ENCODE data around the gene OR52E4.
A peak's percentile ranks its signal among the peaks of the same experiment; 100 is the strongest.

The OR52E4 gene

DNA sequence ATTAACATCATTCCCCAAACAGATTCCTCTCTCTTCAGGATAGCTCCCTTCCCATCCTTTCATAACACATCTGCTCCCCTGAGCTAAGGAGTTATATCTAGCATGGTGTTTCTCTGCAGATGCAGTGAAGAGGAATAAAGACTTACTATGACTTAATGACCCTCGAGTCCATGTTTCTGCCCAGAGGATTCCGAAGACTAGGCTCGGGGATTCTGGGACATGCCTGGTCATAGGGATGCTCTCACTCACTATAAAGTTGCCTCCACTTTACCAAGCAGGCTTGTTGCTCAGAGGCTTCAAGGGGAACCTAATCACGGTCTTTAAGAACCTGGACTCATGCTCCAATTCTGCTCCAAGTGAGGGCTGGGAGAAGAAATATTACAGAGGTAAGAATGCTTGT is at the start of gene OR52E4:
Gene OR52E4 (plus strand): TSS at position 301 of the 400 bp plus-strand sequence. CDS start 3,664 bp downstream, outside the sequence.
- no peak for DNase-seq

GRCh38 chr11:5831196-5831829 is 49.1 kb upstream of the OR52E4 start:
- no peak for DNase-seq

- DNase-seq = no peak
Measured at GRCh38 chr11:5833446-5833845, 47.0 kb upstream of the OR52E4 start.

DNA sequence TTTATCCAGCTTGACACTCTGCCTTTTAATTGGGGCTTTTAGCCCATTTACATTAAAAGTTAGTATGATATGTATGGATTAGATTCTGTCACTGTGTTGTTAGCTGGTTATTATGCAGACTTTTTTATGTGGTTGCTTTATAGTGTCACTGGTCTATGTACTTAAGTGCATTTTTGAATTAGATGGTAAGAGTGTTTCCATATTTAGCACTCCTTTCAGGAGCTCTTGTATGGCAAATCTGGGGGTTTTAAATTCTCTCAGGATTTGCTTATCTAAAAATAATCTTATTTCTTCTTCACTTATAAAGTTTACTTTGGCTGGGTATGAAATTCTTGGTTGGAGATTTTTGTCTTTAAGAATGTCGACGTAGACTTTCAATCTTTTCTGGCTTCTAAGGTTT is 42.7 kb upstream of the OR52E4 start:
- DNase-seq = no peak

GRCh38 chr11:5841797-5842196 is 38.6 kb upstream of the OR52E4 start, which contains the start of gene OR52E6:
Gene OR52E6 (minus strand): TSS chr11:5841897. CDS start chr11:5841897, 0 bp downstream.
- no peak for DNase-seq

GRCh38 chr11:5846701-5847100 is 33.7 kb upstream of the OR52E4 start:
- no peak for DNase-seq

DNA sequence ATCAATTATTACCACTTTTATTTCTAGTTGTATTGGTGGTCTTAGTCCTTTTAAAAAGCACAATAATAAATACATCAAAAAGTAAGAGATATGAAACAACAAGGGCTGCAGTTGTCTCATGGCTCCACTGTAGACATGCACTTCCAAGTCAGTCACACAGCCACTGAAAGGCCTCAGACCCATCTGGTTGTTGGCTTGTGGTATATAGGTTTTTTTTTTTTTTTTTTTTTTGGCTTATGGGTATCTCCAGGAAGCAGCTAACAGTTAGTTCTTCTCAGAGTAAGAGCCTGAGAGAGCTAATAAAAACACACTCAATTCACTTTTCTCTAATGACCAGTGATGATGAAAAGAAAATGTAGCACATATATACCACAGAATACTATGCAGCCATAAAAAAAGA is 32.7 kb upstream of the OR52E4 start:
- DNase-seq = no peak

DNA sequence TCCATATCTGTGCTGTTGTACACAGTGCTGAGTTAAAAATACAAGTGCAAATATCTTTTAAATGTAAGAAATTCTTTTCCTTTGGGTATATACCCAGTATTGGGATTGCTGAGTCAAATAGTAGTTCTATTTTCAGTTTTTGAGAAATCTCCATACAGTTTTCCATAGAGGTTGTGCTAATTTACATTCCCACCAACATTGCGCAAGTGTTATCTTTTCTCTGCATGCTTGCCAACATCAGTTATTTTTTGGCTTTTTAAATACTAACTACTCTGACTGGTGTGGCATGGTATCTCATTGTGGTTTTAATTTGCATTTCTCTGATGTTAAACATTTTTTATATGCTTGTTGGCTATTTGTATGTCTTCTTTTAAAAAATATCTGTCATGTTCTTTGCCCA is 29.4 kb upstream of the OR52E4 start:
- DNase-seq = no peak

DNA sequence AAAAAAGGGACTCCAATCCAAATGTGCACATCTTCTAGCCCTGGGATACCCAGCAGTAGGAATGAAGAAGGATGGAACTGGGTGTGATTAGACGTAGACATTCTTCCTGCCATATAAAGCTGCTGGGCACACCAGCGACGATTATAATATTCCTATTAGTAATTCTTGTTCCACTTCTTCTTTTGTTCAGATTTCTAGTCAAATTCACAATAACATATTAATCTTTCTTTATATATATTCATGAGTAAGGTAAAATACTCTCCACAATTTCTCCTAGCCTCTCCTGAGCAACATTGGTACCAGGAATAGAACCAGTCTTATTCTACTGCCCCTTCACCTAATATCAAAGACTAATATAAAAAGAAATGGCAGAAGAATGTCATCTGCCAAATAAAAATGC is 22.8 kb upstream of the OR52E4 start, which contains the start of gene OR52E8:
Gene OR52E8 (minus strand): TSS at position 101 of the 400 bp plus-strand sequence. CDS start 0 bp downstream, at position 101.
- no peak for DNase-seq

DNA sequence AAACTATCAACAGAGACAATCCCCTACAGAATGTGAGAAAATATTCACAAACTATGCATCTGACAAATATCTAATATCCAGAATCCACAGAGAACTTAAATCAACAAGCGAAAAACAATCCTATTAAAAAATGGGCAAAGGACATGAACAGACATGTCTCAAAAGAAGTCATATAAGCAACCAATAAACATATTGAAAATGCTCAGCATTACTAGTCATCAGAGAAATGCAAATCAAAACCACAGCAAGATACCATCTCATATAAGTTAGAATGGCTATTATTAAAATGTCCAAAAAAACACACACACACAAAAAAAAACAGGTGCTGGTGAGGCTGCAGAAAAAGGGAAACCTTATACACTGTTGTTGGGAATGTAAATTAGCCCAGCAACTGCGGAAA is 14.6 kb upstream of the OR52E4 start:
- DNase-seq = no peak

DNA sequence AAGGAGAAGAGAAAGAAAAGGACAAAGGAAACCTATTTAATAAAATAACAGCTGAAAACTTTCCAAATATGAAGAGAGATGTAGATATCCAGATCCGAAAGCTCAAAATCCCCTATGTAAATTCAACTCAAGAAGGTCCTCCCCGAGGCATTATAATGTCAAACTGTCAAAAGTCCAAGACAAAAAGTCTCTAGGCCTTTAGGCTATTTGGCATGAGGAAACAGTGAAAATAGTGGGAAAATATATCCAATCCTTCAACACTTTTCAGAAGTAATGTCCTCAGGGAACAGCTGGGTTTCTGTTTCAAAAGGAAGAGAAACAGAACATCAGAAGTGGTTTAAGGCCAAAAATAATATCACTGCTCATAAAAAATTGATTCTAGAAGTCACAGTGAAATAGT is 1.9 kb upstream of the OR52E4 start:
- no peak for DNase-seq

- no peak for DNase-seq
Measured at GRCh38 chr11:5881756-5882155, 1.3 kb downstream of the OR52E4 start.

DNA sequence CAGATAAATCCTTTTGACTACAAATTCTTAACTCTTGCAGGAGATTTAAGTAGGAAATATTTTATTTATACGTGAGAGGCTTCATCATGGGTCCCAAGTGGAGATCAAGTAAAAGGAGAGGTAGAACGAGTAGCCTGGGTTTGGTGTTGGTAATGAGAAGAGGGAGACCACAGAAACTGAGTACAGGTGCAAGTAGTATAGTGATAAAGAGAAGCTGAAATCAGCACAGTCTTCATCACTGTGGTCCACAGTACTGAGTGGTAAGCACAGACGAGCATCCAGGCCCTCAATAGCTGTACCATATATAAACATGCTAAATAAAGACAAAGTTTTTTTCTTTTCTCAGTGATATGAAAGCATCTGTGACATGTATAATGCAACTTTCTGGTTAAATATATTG is 6.7 kb downstream of the OR52E4 start:
- no peak for DNase-seq

DNA sequence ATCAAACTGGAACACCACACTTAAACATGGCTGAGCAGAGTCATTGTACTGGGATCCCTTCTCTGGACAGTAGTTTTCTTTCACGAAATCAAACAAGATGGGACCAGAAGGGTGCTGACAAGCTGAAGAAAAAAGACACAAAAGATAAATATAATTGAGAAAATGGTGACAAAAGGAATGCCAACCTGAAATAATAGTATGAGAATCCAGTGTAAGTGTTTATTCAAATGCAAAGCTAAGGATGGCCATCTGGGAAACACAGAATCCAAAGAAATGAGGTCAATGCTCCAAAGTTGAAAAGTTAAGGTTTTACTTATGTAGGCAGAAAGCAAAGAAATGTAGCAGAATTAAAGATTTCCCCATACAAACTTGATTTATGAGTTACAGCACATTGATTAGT is 7.2 kb downstream of the OR52E4 start:
- no peak for DNase-seq

- peak; percentile 34 to 37 for DNase-seq
Measured at GRCh38 chr11:5891216-5891800, 10.9 kb downstream of the OR52E4 start.

DNA sequence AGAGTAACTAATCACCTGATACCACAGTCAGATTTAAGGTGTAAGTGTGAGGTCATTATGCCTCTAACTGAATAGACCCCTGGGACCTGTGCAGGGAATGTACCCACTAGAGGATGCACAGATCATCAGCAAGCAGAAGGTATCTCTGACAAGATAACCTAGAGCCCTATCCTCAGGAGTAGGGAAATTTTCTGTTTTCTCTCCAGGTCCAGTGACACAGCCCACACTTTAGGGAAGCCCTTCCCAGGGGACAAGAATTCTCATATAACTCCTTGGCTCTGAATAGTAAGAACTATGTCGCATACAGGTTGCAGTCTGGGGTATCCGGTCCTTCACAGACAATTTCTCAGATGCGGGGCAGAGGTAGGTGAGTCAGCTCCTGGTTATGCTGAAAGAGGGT is 12.5 kb downstream of the OR52E4 start, which contains the start of gene OR52E5:
Gene OR52E5 (plus strand): TSS at position 301 of the 400 bp plus-strand sequence. CDS start 7,569 bp downstream, outside the sequence.
- no peak for DNase-seq

GRCh38 chr11:5899534-5899933 is 19.1 kb downstream of the OR52E4 start:
- DNase-seq = no peak

- no peak for DNase-seq
Measured at GRCh38 chr11:5910540-5910939, 30.1 kb downstream of the OR52E4 start.

- no peak for DNase-seq
Measured at GRCh38 chr11:5922749-5923426, 42.5 kb downstream of the OR52E4 start.

GRCh38 chr11:5923427-5923776 is 43.0 kb downstream of the OR52E4 start:
- DNase-seq = no peak

- DNase-seq = no peak
Measured at GRCh38 chr11:5923794-5924193, 43.4 kb downstream of the OR52E4 start.

GRCh38 chr11:5928271-5928670 is 47.8 kb downstream of the OR52E4 start:
- DNase-seq = no peak

GRCh38 chr11:5928811-5929210 is 48.4 kb downstream of the OR52E4 start:
- DNase-seq = no peak

All from AML-193 (cell line).